Left ventricle myocardium inferior (tissue), 1 donor: ENCODE measurements around the gene RNF40. TPM values are rescaled to one million over a fixed set of nuclear protein-coding genes. Genes with fewer than 3 reads are reported as not detected.

Experiments
- DNase-seq: peaks from one replicate; pipeline ENCODE4 v3.0.0-alpha.2; 2020
- H3K27ac ChIP-seq: fragments of 200-600 bp; replicated peaks from 2 replicates; pipeline ENCODE4 v1.8.0; 2021
- H3K27me3 ChIP-seq: fragments of 200-600 bp; 2 replicates; pipeline ENCODE4 v1.8.0; 2021; ENCODE audit warnings: low read depth
- H3K36me3 ChIP-seq: fragments of 200-600 bp; 2 replicates; pipeline ENCODE4 v1.8.0; 2021
- H3K4me1 ChIP-seq: fragments of 200-600 bp; 2 replicates; pipeline ENCODE4 v1.8.0; 2021
- H3K4me3 ChIP-seq: fragments of 200-600 bp; 2 replicates; pipeline ENCODE4 v1.8.0; 2021; ENCODE audit warnings: mild to moderate bottlenecking, moderate library complexity
- H3K9me3 ChIP-seq: fragments of 200-600 bp; replicated peaks from 2 replicates; pipeline ENCODE4 v1.8.0; 2021
- intact Hi-C: fragments of 100-400 bp; cut with micrococcal nuclease; formaldehyde crosslinking; loops from one replicate; pipeline ENCODE4 v1.11.0; 2022
- total RNA-seq: library from RNA; stranded (reverse); fragmentation: NEBNext Ultra II Directional; extraction: Animal tissue kit (Norgen Biotek cat#: 25700); gene quantifications from one replicate; pipeline ENCODE4 v1.2.1, GENCODE V29; 2021
- TF ChIP-seq, protein P1 (sequence below): fragments of 200-600 bp; IDR thresholded peaks from 2 replicates; pipeline ENCODE4 v1.8.0; 2021; ENCODE audit warnings: antibody characterized with exemption, mild to moderate bottlenecking, borderline replicate concordance
- donor health status: DM: no; HTN: yes; CAD: no; lungs with severe emphysema.

RNF40 gene
- total RNA-seq, 1 donor from 2014 or later = 35.6 TPM

DNA sequence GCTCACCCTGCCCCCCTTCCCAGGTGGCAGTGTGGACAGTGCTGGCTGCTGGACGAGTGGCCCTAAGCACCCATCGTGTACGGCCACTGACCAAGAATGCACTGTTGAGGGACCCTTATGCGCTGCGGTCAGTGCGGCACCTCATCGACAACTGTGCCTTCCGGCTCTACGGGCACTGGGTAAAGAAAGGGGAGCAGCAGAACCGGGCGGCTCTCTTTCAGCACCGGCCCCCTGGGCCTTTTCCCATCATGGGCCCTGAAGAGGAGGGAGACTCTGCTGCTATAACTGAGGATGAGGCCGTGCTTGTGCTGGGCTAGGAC, 5.4 kb upstream of the RNF40 start:
- Histone ChIP-seq H3K36me3 (peaks cover 56% of the 10 kb centered on the region), H3K27me3 (no peaks in the 10 kb centered on the region), H3K9me3 (no peaks in the 10 kb centered on the region), H3K4me3 (no peak overlapping the region), H3K27ac (no peak overlapping the region), H3K4me1 (peaks cover 12% of the 10 kb centered on the region)
- intact Hi-C loops = no loop called here
- DNase-seq = no peak
- TF ChIP-seq, protein P1, sequence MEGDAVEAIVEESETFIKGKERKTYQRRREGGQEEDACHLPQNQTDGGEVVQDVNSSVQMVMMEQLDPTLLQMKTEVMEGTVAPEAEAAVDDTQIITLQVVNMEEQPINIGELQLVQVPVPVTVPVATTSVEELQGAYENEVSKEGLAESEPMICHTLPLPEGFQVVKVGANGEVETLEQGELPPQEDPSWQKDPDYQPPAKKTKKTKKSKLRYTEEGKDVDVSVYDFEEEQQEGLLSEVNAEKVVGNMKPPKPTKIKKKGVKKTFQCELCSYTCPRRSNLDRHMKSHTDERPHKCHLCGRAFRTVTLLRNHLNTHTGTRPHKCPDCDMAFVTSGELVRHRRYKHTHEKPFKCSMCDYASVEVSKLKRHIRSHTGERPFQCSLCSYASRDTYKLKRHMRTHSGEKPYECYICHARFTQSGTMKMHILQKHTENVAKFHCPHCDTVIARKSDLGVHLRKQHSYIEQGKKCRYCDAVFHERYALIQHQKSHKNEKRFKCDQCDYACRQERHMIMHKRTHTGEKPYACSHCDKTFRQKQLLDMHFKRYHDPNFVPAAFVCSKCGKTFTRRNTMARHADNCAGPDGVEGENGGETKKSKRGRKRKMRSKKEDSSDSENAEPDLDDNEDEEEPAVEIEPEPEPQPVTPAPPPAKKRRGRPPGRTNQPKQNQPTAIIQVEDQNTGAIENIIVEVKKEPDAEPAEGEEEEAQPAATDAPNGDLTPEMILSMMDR = no peak

- H3K9me3 ChIP-seq = no peaks in the 10 kb centered on the region
- peaks cover 14% of the 10 kb centered on the region for H3K4me1 ChIP-seq
- no peak for DNase-seq
- peaks cover 50% of the 10 kb centered on the region for H3K36me3 ChIP-seq
- intact Hi-C loops = no loop called here
- H3K4me3 ChIP-seq = no peak overlapping the region
- TF ChIP-seq, protein P1 = no peak
- H3K27me3 ChIP-seq = no peaks in the 10 kb centered on the region
- no peak overlapping the region for H3K27ac ChIP-seq
Observed at GRCh38 chr16:30757316-30757715, 4.8 kb upstream of the RNF40 start.

DNA sequence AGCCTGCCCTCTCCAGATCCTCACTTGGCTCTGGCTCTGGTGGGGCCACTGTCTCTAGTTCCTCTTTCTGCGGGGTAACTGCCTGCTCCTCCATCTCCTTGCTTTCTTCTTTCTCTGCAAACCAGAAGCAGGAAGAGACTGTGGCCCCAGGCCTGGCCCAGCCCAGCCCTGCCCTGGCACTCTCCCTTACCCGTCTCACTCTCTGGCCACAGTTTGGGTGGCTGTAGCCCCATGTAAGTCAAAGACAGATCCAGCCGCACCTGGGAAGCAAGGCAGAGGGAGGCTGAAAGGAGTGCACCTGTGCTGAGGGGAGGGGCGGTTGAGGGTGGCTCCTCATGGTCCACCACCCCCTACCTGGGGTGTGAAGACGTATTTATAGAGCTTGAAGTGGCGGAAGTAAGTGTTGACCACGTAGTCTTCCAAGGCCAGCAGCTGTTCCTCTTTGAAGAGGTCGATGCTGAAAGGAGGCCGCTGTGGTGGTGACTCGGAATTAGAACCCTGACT, 3.1 kb upstream of the RNF40 start:
- Histone ChIP-seq H3K27ac (peak overlapping the region; percentile 20), H3K36me3 (peaks cover 42% of the 10 kb centered on the region)
- DNase-seq = no peak

DNA sequence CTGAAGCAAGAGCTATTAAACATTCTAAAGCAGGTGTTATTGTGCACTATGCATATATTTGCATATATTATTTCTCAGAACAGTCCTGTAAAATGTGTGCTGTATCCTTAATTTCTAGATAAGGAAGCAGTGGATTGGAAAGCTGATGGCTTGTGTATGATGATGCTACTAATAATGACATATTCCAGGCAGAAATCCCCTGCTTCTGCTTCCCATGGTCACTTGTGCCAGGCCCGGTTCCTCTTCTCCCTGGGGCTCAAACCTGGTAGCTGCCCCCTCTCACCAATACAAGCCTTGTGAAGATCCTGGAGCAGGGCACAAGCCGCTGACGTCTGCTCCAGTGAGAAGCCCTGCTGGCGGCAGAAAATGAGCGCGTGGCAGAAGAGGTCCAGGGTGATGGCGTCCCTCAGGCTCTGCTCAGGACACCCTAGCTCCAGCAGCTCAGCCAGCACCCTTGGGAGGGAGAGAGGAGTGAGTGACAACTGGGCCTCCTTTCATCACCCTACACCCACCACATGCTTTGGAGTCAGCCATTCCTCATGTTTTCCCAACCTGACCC, 2.0 kb upstream of the RNF40 start:
- peaks cover 37% of the 10 kb centered on the region for H3K4me1 ChIP-seq
- peak; percentile 3 for DNase-seq
- intact Hi-C loops = no loop called here
- peaks cover 43% of the 10 kb centered on the region for H3K36me3 ChIP-seq
- H3K9me3 ChIP-seq = no peaks in the 10 kb centered on the region
- TF ChIP-seq, protein P1 = no peak
- no peak overlapping the region for H3K27ac ChIP-seq
- H3K4me3 ChIP-seq = no peak overlapping the region
- H3K27me3 ChIP-seq = no peaks in the 10 kb centered on the region

More for the DNA sequence above, 3.1 kb upstream of the RNF40 start:
- no peaks in the 10 kb centered on the region for H3K27me3 ChIP-seq
- TF ChIP-seq, protein P1 = no peak
- peaks cover 31% of the 10 kb centered on the region for H3K4me1 ChIP-seq
- no peak overlapping the region for H3K4me3 ChIP-seq
- intact Hi-C loops = no loop called here
- no peaks in the 10 kb centered on the region for H3K9me3 ChIP-seq

- H3K27me3 ChIP-seq = no peaks in the 10 kb centered on the region
- TF ChIP-seq, protein P1 = no peak
- intact Hi-C loops = no loop called here
- no peaks in the 10 kb centered on the region for H3K9me3 ChIP-seq
- H3K36me3 ChIP-seq = peaks cover 43% of the 10 kb centered on the region
- H3K4me1 ChIP-seq = peaks cover 39% of the 10 kb centered on the region
- DNase-seq = no peak
- peak overlapping the region; percentile 75 for H3K4me3 ChIP-seq
- no peak overlapping the region for H3K27ac ChIP-seq
Observed at GRCh38 chr16:30760577-30761426, 1.3 kb upstream of the RNF40 start.
